T-helper 2 cell treated with Interferon-gamma antibody and Interleukin-4, amounts not matched to agents 5 μg/mL and 100 μg/mL, for 36 hours (primary cell): ENCODE measurements around the gene PARP8.
A peak's percentile ranks its signal among the peaks of the same experiment; 100 is the strongest.

Experiments used
- DNase-seq: peaks from one replicate; pipeline ENCODE4 v3.0.0; 2021; ENCODE audit warnings: low spot score
- H3K27ac Mint-ChIP-seq: one replicate; pipeline ENCODE4 v1.8.0; 2021; ENCODE audit warnings: mild to moderate bottlenecking, mixed read lengths
- H3K27me3 Mint-ChIP-seq: one replicate; pipeline ENCODE4 v1.8.0; 2021; ENCODE audit warnings: low read depth, mixed read lengths
- H3K36me3 Mint-ChIP-seq: one replicate; pipeline ENCODE4 v1.8.0; 2021; ENCODE audit warnings: low read depth, mixed read lengths
- H3K4me1 Mint-ChIP-seq: one replicate; pipeline ENCODE4 v1.8.0; 2021; ENCODE audit warnings: low read depth, mixed read lengths
- H3K4me3 Mint-ChIP-seq: one replicate; pipeline ENCODE4 v1.8.0; 2022; ENCODE audit warnings: mild to moderate bottlenecking, moderate library complexity, mixed read lengths
- H3K9me3 Mint-ChIP-seq: one replicate; pipeline ENCODE4 v1.8.0; 2021; ENCODE audit warnings: mixed read lengths

The PARP8 gene

DNA sequence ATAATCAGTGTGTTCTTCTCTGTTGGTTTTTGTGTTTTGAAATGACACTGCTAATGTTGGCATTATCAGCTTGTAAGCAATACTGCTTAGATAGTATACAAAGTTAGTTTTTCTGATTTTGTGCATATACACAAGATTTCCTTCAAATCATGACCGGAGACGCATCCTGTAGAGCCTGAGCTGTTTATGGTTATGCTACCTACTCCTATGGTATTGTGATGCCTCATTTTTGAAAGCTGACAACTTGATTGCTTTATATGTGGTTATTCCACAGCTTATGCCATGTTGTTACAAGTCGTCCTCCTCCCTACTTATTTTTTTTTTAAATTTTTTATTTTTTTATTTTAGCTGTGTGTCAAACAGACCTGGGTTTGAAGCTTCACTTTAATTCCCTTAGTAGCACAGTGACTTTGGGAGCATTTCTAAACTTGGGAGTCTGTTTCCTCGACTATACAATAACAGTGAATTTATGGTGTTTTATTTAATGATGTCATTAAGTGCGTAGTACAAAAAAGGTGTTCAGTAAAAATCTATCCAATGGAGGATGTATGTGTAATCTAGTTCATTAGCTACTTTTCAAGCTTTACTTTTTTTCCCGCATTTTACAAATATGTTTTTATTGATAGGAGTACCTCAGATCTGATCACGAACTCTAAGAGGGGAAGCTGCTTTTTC is 59.5 kb downstream of the PARP8 start:
- no peak for DNase-seq
- Mint-ChIP-seq H3K9me3 (peaks cover 13% of the 10 kb centered on the region), H3K27me3 (no peaks in the 10 kb centered on the region), H3K36me3 (peaks cover 16% of the 10 kb centered on the region), H3K4me1 (peaks cover 22% of the 10 kb centered on the region), H3K4me3 (no peak overlapping the region), H3K27ac (no peak overlapping the region)

DNA sequence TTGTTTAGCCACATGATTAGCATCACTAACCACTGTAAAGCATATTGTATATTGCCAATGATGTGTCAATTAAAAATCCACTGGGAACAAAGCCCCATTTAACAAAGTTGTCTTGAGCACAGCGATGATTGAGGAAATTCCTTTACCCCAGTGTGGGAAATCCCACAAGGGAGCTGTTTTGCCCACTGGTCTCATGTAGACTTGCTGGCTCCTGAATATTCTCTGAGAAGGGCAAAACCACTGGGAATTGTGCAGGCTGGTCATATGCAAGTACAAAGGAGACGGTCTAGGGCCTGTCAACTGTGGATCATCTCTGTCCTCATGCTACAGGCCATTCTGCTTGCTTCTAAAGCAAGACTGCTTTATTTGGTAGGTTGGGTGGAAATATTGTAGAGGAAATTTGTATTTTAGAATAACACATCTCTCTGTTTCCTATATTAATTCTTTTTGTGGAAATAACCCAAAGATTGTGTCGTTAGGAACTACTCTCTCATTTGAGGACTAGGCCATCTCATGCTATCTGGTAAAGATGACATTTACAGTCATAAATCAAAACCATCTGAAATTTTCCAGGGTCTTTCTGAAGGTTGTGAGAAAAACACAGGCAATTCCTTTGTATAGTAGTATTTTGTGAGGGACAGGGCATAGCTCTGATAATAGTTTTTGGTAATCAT is 60.2 kb downstream of the PARP8 start:
- Mint-ChIP-seq H3K9me3 (peaks cover 13% of the 10 kb centered on the region), H3K27ac (no peak overlapping the region), H3K36me3 (peaks cover 19% of the 10 kb centered on the region), H3K4me3 (peak overlapping the region; percentile 39), H3K4me1 (peaks cover 22% of the 10 kb centered on the region), H3K27me3 (no peaks in the 10 kb centered on the region)
- DNase-seq, result no peak

DNA sequence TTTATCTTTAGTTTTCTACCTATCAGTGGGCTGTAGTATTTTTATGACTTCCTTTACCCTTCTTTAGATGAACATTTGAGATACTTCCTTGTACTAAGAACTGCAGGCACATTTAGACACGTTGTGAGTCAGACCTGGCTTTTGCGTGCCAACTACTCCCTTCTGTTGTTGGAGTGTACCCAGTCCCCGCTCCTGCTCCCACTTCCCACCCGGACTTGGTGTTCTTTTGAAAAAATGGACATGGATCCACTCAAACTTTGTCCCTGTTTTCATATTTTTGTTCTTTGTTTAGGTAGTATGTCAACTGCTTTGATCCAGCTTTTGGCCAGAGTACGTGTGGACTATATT is 60.7 kb downstream of the PARP8 start:
- DNase-seq, result no peak
- peak overlapping the region; percentile 70 for H3K27ac Mint-ChIP-seq
- H3K4me3 Mint-ChIP-seq, result peak overlapping the region; percentile 39
- H3K4me1 Mint-ChIP-seq, result peaks cover 22% of the 10 kb centered on the region
- peaks cover 13% of the 10 kb centered on the region for H3K9me3 Mint-ChIP-seq
- H3K27me3 Mint-ChIP-seq, result no peaks in the 10 kb centered on the region
- H3K36me3 Mint-ChIP-seq, result peaks cover 19% of the 10 kb centered on the region

DNA sequence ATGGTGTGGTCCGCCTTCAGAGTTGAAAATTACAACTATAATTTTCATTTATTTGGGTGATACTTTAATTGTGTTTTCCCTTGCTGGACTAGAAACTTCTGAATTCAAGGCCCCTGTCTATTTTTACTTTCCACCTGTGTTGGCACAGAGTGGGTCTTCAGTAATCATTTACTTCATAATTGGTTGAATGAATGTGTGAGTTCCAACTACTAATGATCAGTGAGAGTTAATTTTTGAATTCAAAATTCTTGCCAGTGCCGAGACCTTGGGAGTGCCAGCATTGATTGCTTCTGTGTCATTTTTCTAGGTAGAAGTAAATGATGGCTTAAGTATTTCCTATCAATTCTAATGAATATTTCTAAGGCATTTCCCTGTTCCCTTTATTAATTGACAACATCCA is 61.4 kb downstream of the PARP8 start:
- Mint-ChIP-seq H3K27me3 (no peaks in the 10 kb centered on the region), H3K9me3 (peaks cover 13% of the 10 kb centered on the region), H3K4me1 (peaks cover 22% of the 10 kb centered on the region), H3K27ac (no peak overlapping the region), H3K36me3 (peaks cover 19% of the 10 kb centered on the region), H3K4me3 (no peak overlapping the region)
- DNase-seq, result no peak

DNA sequence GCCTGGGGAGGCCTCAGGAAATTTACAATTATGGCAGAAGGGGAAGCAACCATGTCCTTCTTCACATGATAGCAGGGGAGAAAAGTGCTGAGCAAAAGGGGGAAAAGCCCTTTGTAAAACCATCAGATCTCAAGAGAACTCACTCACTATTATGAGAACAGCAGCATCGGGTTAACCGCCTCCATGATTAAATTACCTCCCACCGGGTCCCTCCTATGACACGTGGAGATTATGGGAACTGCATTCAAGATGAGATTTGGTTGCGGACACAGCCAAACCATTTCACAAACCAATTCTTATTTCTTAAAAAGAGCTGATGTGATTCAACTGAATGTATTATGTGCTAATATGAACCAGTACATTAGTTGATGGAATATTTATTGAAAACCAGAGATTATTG is 63.9 kb downstream of the PARP8 start:
- H3K27ac Mint-ChIP-seq, result no peak overlapping the region

DNA sequence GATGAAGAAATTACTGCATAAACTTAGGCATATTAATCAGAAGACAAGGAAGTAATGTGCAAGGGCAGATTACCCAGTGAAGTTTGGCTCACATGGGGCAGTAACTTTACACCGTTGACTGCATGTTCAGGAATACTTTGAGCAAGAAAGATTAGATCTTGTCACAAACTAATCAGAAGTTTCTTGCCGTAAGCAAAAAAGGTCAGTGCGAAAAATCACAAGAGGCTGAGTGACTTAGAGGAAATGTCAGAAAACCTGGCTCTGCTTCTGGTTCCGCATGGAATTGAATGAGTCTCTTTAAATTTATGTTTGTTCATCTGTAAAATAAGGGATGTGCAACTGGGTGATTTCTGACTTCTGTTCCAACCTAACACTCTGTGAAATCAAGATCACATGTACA is 64.4 kb downstream of the PARP8 start:
- Mint-ChIP-seq H3K36me3 (peaks cover 20% of the 10 kb centered on the region), H3K27me3 (no peaks in the 10 kb centered on the region), H3K4me1 (peaks cover 16% of the 10 kb centered on the region), H3K27ac (no peak overlapping the region), H3K4me3 (no peak overlapping the region), H3K9me3 (peaks cover 13% of the 10 kb centered on the region)
- no peak for DNase-seq

More for the DNA sequence above, 63.9 kb downstream of the PARP8 start:
- Mint-ChIP-seq H3K9me3 (peaks cover 13% of the 10 kb centered on the region), H3K36me3 (peaks cover 20% of the 10 kb centered on the region), H3K4me1 (peaks cover 21% of the 10 kb centered on the region), H3K4me3 (no peak overlapping the region), H3K27me3 (no peaks in the 10 kb centered on the region)
- DNase-seq, result no peak

DNA sequence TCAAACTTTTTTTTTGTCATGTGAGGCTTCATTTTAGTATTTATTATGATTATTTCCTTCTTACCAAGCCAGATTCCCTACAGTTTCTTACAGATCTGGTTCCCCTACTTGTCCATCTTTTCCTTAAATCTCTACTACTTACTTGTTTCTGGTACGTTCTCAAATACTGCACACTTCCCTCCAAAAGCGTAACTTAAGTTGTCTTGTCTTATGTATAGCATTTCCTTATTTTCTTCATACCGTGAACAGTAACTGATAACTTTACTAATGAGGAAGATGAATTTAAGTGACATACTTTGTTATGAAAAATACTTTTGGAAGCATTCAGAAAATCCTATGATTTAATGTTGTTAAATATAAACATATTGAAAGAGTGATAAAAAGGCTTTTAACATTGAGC is 67.3 kb downstream of the PARP8 start:
- Mint-ChIP-seq H3K27me3 (no peaks in the 10 kb centered on the region), H3K9me3 (peaks cover 13% of the 10 kb centered on the region), H3K36me3 (peaks cover 12% of the 10 kb centered on the region), H3K4me3 (no peak overlapping the region), H3K4me1 (no peaks in the 10 kb centered on the region), H3K27ac (no peak overlapping the region)
- DNase-seq, result no peak

DNA sequence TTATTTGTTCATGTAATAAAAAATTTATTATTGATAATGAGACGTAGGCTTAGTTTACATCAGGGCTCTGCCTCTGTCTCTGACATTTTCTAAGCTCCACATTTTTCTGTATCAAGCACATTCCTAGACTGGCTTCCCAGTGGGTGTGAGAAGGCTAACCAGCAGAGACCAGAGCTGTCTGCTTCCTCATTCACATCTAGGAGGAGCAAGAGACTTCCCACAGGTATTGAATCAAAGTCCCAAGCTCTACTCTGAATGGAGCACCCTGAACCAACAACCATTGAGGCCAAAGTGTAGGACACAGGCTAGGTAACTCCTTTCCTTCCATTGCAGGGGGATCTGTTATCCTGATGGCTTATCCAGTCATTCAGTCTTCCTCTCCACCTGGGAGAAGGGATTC is 72.4 kb downstream of the PARP8 start:
- Mint-ChIP-seq H3K36me3 (peaks cover 13% of the 10 kb centered on the region), H3K27me3 (no peaks in the 10 kb centered on the region), H3K9me3 (no peaks in the 10 kb centered on the region), H3K4me1 (peaks cover 16% of the 10 kb centered on the region), H3K27ac (no peak overlapping the region), H3K4me3 (no peak overlapping the region)
- DNase-seq, result no peak

DNA sequence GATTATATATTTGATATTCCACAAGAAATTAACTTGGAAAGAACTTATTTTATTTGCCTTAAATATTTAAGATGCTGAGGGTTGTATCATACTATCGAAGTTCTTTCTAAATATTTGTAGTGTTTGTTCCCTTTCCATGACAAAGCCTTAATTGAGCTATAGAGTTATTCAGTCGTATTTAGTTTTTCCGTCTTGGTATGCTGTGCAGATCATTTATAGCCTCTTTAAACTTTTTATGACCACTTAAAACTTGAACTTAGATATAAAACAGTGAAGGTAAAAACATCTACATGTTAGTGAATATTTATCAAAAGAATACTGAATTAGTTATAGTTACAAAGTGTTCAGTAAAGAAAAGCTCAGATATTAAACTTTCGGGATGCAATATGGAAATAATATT is 74.4 kb downstream of the PARP8 start:
- H3K4me3 Mint-ChIP-seq, result no peak overlapping the region
- H3K36me3 Mint-ChIP-seq, result peaks cover 13% of the 10 kb centered on the region
- no peak overlapping the region for H3K27ac Mint-ChIP-seq
- no peak for DNase-seq
- no peaks in the 10 kb centered on the region for H3K9me3 Mint-ChIP-seq
- H3K4me1 Mint-ChIP-seq, result peaks cover 30% of the 10 kb centered on the region
- no peaks in the 10 kb centered on the region for H3K27me3 Mint-ChIP-seq

DNA sequence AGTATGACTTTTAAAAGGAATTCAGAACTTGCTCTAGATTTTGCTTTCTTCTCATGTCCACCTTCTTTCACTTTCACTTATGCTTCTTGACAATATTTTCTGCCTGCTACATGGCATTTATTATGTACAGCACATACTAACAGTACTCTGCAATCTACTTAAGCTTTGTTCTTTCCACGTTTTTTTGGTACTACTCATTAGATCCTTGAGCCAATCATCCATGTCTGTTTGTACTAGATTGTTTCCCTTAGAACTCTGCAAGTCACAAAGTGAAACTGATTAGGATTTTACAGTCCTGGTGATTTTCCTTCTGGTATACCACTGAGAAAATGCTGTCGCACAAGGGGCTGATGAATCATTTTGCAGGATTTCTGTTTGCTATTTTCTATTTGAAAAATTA is 78.3 kb downstream of the PARP8 start:
- Mint-ChIP-seq H3K4me3 (peak overlapping the region; percentile 85), H3K36me3 (peaks cover 21% of the 10 kb centered on the region), H3K27ac (peak overlapping the region; percentile 80), H3K4me1 (peaks cover 55% of the 10 kb centered on the region), H3K27me3 (no peaks in the 10 kb centered on the region), H3K9me3 (peaks cover 8% of the 10 kb centered on the region)
- DNase-seq, result no peak

DNA sequence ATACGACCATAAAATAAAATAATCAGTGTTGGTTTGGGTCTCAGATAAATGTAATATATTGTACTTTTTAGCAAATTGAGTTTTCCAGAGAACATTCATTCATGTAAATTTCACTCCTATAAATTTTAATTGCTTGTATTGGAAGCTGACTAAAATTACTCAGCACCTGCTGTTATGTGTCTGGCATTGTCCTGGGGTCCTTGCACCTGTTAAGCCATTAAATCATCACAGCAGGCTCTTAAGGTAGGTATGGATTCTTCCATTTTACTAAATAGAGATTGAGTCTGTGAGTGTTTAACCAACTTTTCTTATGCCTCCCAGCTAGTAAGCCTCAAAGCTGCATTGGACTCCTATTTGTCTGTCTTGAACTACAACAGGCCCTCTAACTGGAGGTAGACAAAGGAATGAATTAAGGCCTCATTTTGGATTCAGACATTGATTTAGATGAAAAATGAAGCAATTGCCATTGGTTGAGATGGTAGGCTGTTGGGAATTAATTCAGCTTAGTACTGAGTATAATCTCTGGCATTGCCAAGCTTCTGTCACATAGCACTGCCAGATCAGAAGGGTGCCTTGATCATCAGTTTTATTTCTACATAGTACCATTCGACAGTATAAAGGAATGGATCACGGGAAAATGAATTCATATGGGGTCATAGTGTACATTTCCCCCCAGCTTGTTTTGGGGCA is 78.9 kb downstream of the PARP8 start:
- Mint-ChIP-seq H3K4me3 (peak overlapping the region; percentile 85), H3K27ac (no peak overlapping the region), H3K36me3 (peaks cover 19% of the 10 kb centered on the region), H3K4me1 (peaks cover 61% of the 10 kb centered on the region), H3K9me3 (peaks cover 8% of the 10 kb centered on the region), H3K27me3 (no peaks in the 10 kb centered on the region)
- DNase-seq, result no peak

DNA sequence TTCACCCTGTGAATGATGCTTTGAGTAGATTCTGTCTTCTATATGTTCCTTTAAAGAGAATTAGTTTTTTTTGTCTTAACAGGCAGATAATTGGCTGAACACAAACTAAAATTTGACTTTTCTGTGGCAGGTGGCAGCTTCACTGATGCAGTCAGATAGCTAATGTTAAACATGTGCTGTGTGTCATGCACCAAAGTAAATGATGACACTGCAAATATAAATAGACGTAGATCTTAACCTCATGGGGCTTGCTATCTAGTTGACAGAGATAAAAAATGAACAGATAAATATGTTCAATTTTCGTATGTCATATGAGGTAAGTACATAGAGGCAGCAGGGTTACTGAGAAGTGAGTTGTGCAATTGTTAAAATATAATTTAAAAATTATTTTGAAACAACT is 82.7 kb downstream of the PARP8 start:
- Mint-ChIP-seq H3K9me3 (peaks cover 8% of the 10 kb centered on the region), H3K36me3 (peaks cover 20% of the 10 kb centered on the region), H3K4me1 (peaks cover 53% of the 10 kb centered on the region), H3K27ac (no peak overlapping the region), H3K4me3 (peak overlapping the region; percentile 16), H3K27me3 (no peaks in the 10 kb centered on the region)
- no peak for DNase-seq

DNA sequence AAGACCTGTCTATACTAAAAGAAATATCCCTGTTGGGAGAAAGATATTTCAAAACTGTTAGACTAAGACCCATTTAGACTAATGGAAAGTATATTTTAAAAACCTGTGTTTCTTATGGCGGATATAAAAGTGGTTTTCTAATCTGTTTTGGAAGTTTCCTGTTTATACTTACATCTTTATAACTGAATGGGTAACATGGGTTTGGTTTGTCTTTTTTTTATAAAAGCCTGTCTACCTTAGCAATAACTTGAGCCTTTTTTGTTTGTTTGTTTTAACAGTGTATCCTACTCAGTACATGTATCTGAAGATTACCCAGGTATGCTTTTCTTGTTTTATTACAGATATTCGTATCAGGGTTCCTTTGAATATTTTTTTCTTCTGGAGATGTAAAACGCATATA is 83.4 kb downstream of the PARP8 start:
- H3K36me3 Mint-ChIP-seq, result peaks cover 24% of the 10 kb centered on the region
- peak overlapping the region; percentile 49 for H3K27ac Mint-ChIP-seq
- H3K4me1 Mint-ChIP-seq, result peaks cover 47% of the 10 kb centered on the region

DNA sequence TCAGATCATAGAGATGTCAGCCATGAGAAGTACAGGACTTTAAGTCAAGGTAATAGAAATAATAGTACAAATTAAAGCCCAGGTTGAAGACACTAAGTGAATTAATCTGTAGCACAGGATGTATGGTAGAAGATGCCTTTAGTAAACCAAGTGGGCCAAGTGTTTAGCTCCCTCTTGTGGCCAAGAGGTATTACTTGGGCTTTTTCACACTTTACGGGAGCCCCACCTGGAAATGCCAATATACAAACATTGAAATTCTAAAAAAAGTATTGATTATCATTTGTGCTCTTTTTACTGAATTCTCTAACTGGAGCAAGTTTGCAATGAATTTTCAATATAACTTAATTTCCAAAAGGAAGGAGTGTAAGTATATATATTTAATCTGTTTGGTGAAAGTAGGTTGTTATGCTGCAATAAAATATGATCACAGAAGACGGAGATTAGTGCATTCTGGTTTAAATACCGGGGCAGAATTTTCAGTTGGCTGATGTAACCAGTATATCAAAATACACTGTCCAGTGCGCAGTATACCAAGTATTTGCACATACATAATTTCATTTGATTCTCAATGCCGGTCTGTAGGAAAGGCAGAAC is 84.7 kb downstream of the PARP8 start:
- Mint-ChIP-seq H3K36me3 (peaks cover 35% of the 10 kb centered on the region), H3K9me3 (peaks cover 11% of the 10 kb centered on the region), H3K27ac (no peak overlapping the region), H3K4me3 (peak overlapping the region; percentile 47), H3K27me3 (no peaks in the 10 kb centered on the region), H3K4me1 (peaks cover 39% of the 10 kb centered on the region)
- DNase-seq, result no peak

More for the DNA sequence above, 83.4 kb downstream of the PARP8 start:
- peak overlapping the region; percentile 54 for H3K4me3 Mint-ChIP-seq
- H3K9me3 Mint-ChIP-seq, result peaks cover 9% of the 10 kb centered on the region
- H3K27me3 Mint-ChIP-seq, result no peaks in the 10 kb centered on the region
- no peak for DNase-seq
